Measurements from ENCODE around the gene DPP6.

The DPP6 gene

GRCh38 chr7:154532771-154533170 lies 480.6 kb downstream of the DPP6 start:
- DNase-seq (ENCODE audit: low read depth in 3 of 3): no peak

- DNase-seq (ENCODE audit: low read depth in 3 of 3): no peak
Observed at GRCh38 chr7:154540596-154540995, 488.4 kb downstream of the DPP6 start.

DNA sequence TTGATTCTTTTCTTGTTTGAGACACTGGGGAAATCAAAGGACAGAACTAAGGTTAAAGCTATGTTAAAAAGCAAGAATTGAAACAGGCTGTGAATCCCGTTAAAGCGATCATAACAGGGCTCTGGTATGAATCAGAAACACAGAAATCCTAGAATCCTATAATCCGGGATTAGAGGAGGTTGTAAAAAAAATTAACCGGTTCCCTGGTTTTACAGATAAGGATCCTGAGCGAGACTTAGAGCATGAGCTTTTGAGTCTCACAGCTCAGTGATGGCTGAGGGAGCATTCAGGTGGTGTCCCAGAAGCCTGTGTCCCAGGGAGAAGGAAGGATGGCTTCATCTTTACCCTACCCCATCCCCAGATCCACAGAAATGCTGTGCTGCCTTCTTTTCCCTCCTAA lies 489.4 kb downstream of the DPP6 start:
- no peak for DNase-seq (ENCODE audit: low read depth in 3 of 3)

DNA sequence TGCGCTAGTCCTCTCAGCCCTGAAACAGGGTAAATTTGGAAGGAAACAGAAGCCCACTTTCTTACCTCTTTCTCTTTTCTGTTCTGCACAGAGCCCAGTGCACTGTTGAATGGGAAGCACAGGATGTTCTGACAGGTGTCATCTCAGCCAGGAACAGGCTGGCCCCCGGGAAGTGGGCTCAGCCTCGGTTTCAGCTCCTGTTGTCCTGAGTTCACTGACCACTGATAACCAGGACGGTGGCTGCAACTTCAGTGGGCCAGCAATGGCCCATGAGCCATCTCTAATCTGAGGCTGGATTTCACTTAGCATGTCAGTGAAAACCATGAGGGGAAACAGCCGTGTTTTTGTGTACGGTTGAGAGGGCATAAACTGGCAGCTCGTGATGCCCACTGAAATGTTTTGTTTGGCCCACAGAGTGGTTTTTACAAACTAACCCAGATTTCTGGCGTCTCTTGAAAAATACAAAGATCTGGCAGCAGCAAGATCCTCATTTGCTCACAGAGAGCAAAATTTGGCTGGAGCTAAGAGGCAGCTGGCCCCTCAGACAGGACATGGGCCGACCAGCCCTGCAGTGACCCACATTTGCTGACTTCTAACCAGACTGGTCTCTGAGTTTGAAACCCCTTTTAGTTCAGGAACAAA lies 494.9 kb downstream of the DPP6 start:
- DNase-seq (ENCODE audit: low read depth in 3 of 3): no peak

DNA sequence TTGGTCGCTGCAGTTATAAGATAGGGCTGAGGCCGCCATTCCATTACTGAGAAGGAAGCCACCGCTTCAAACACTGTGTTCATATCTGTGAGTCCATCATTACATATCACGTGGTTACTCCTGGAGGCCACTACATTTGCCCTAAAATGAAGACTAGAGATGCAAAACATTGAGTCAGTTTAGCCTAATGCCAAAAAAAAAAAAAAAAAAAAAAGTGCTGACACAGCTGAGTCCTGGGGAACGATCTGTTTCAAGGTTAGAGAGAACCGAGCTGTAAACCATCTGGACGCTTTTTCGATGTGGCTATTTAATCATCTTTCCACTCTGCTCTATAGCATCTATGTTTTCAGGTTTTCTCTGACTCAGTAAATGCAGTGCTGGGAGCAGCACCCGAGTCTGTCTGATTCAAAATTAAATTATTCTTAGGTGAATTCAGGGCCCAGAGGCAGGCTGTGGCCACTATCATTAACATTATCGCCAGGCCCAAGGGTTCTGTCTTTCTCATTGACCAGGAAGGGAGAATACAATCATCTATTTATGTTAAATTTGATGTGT lies 501.6 kb downstream of the DPP6 start:
- DNase-seq (ENCODE audit: low read depth in 3 of 3): no peak

DNA sequence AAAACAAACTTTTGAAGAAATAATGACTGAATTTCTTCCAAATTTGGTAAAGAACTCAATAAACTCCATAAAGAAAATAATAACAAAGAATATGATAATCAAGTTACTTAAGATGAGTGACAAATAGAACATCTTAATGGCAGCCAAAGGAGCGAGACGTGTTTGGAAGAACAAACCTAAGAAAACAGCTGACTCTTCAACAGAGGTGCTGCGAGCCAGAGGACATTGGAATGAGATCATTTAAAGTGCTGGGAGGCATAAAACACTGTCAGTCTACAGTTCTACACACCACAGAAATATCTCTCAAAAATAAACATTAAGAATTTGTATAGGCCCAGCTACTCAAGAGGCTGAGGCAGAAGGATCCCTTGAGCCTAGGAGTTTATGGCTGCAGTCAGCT lies 507.3 kb downstream of the DPP6 start:
- no peak for DNase-seq (ENCODE audit: low read depth in 3 of 3)

- DNase-seq (ENCODE audit: low read depth in 3 of 3): no peak
Observed at GRCh38 chr7:154564676-154565075, 512.5 kb downstream of the DPP6 start.

DNA sequence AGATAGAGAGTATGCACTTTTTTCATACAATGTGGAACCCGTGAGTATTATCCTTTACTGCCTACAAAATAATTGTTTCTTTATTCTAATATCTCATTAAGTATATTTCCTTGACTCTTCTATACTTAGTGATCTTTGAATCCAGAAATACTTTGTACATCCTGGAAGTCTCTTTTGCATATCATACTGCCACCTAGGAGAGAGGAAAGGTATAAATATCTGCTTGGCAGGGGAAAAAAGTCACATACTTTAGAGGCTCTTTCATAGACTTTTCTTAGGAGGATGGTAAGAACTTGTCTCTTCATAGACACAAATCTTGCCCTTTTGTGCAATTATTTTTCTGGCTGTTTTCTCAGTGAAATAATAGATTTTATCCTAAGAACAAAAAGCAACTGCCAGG lies 514.7 kb downstream of the DPP6 start:
- DNase-seq (ENCODE audit: low read depth in 3 of 3): no peak

- no peak for DNase-seq (ENCODE audit: low read depth in 3 of 3)
Observed at GRCh38 chr7:154568346-154568745, 516.1 kb downstream of the DPP6 start.

DNA sequence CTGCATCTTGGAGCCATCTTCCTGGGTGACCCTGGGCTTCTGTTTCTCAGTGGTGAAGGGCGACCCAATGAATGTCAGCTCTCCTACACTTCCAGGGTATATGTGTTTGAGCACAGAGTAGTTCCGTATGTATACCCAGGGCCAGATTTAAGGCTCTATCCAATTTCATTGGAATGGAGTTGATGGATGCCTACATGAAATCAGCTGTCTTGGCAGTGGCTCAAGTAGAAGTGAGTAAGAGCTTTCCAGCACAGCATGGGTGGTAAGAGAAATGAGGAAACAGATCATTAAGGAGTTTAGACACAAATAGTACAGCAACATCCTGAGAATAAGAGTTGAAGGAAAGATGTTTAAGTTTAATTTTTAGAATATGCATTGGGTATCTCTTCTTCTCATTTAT lies 517.7 kb downstream of the DPP6 start:
- DNase-seq (ENCODE audit: low read depth in 3 of 3): no peak

DNA sequence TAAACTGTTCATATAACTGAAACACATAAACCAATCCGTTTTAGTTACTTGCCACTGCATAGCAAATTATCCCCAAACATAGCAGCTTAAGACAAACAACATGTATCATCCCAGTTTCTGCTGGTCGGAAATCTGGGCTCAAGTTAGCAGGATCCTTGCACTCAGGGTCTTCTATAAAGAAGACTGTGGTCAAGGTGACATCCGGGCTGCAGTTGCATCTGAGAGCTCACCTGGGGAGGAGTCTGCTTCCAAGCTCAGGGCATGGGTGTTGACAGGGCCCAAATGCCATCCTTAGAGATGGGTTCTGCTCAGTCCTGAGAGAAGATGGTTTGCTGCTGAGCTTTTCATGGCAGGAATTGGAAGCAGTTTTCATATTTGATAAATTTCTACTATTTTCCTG lies 519.6 kb downstream of the DPP6 start:
- DNase-seq (ENCODE audit: low read depth in 3 of 3): no peak

DNA sequence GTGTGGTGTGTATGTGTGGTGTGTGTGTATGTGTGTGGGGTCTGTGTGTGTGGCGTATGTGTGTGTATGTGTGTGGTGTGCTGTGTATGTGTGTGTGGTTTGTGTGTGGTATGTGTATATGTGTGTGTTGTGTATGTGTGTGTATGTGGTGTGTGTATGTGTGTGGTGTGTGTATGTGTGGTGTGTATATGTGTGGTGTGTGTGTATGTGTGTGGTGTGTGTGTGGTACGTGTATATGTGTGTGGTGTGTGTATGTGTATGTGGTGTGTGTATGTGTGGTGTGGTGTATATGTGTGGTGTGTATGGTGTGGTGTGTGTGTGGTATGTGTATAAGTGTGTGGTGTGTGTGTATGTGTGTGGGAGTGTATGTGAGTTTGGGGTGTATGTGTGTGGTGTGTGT lies 522.0 kb downstream of the DPP6 start:
- DNase-seq (ENCODE audit: low read depth in 3 of 3): no peak

DNA sequence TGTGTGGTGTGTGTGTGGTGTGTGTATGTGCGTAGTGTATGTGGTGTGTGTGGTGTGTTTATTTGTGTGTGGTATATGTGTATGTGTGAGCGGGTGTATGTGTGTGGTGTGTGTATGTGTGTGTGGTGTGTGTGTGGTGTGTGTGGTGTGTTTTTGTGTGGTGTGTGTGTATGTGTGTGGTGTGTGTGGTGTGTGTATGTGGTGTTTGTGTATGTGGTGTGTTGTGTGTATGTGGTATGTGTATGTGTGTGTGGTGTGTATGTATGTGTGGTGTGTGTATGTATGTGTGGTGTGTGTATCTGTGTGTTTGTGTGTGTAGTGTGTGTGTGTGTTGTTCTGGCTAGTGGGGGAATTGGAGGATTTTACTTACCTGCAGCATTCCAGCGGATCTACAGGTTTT lies 523.3 kb downstream of the DPP6 start:
- no peak for DNase-seq (ENCODE audit: low read depth in 3 of 3)

GRCh38 chr7:154576604-154577003 lies 524.4 kb downstream of the DPP6 start:
- no peak for DNase-seq (ENCODE audit: low read depth in 3 of 3)

GRCh38 chr7:154577141-154577873 lies 525.1 kb downstream of the DPP6 start:
- DNase-seq (ENCODE audit: low read depth in 3 of 3): no peak

GRCh38 chr7:154578336-154578735 lies 526.1 kb downstream of the DPP6 start:
- DNase-seq (ENCODE audit: low read depth in 3 of 3): no peak

DNA sequence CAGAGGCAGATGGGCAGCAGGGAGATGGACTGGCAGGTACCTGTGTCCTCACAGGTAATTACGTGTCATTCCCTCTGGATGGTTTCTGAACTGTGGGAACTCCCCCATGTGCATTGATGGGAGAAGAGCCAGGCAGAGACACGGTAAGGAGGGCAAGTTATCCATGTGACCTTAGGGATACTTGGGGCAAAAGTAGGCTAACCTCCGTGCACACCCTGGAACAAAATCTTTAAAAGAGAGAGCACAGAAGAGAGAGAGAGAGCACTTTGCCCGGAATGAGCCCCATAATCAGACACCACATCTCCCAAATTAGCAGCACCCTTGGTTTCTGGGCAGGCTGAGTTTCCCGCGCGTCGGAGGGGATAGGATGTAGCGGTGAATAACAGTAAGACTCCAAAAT lies 527.5 kb downstream of the DPP6 start:
- DNase-seq (ENCODE audit: low read depth in 3 of 3): no peak

DNA sequence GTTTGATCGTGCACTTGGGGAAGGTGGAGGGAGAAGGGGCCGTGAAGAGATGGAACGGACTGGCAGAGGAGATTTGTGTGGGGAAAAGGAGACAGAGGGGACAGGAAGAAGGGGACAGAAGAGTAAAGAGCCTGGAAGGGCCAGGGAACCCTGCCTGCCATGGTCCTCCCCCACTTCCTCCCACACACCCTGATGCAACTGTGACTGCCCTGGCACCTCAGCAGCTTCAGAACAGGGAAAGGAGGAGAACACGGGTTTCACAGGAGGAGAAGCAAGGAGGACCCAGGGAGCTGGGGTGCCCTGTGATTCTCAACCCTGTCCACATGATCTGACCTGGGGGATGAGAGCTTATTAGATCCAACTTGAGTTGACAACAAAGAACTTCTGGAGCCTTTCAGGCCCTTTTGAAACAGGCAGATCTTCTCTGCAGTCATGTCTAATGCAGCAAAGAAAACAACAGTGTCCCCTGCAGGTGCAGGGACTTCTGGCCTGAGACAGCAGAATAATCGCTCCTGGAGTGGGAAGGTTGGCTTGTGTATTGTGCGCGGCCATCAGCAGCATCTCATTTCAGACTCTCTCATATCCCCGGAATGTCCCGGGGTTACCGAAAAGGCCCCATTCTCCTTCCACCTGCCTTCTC lies 529.2 kb downstream of the DPP6 start:
- DNase-seq (ENCODE audit: low read depth in 3 of 3): no peak

- DNase-seq (ENCODE audit: low read depth in 3 of 3): no peak
Observed at GRCh38 chr7:154583454-154583853, 531.3 kb downstream of the DPP6 start.

DNA sequence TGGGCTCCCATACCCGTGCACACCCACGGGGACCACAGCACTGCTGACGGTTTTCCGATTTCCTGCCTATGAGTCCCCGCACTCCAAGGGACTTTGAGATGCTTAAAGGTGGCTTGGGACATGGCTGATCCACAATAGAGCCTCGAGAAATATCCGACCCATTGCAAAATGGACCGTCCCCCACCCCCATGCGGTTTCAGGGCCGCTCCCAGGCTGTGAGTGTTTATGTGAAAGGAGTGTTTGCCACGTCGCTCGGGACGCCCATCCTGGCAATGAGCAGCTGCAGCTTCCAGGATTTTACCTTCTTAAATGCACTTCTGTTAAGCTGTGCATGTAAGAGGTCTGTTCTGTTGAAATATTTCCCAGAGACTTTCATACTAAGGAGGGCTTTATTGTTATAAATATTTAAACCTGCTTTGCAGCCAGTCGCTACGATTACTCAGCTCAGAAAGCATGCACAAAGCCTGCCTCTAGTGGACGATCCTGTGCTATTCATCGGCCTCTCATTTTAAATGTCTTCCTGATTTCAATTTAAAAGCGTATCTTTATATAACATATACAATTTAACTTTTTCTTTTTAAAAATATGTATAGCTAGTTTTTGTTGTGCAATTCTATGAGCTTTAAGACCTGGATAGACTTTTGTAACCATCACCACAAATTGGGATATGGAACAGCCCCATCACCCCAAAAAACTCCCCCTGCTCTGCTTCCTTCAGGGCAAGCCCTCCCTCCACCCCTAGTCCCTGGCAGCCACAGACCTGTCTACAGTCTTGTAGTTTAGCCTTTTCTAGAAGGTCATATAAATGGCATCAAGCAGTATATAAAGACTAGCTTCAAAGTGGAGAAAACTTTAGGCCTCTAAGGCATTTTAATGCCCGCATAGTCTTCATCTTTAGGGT lies 532.4 kb downstream of the DPP6 start:
- no peak for DNase-seq (ENCODE audit: low read depth in 3 of 3)

DNA sequence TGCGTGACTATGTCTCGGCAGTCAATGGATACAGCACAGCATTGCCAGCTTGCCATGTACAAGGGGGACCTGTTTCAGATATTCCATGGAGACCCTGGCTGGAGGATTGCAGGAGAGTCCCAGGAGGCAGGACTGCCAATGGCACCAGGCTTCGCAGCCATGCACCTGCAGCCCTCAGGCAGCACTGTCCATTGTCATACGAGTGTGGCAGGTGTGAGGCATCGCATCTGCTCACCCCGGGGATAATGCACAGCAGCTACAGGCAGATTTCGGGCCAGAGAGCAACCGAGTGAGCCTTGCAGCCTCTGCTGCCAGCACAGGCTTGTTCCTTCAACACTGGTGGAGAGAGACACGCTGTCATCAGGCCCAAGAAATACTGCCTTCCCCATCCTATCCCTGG lies 535.6 kb downstream of the DPP6 start:
- no peak for DNase-seq (ENCODE audit: low read depth in 3 of 3)

DNA sequence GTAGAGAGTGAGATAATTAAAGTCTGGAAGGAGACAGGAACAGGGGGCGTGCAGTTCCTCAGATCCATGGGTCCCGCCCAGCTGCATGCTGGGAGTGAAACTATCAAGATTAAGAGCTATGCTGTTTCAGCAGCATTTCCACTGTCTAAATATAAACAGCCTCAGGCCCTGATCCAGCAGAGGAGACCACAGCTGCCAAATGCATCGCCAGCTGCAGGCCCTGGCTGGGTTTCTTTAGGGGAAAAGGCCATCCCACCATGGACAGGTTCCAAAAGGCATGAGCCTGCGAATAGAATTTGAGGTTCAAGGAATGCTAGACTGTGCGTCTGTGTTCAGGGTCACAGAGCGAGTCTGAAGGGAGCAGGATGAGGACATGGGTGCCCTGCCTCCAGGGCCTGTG lies 539.3 kb downstream of the DPP6 start:
- no peak for DNase-seq (ENCODE audit: low read depth in 3 of 3)

Measured in stimulated activated CD4-positive, alpha-beta T cell treated with anti-CD3 and anti-CD28 coated beads, TNF-alpha, amount 100 ng/mL, for 4 hours (primary cell).